GM11168 (cell line): ENCODE results near the gene IL1RAP.

ENCODE experiments used
- in situ Hi-C: fragments of 300-500 bp; cut with MboI; formaldehyde crosslinking; loops from one replicate; pipeline ENCODE4 v1.12.0; 2022; ENCODE audit warnings: low sequenced_read_pairs; ENCODE audit not compliant: unreplicated experiment

IL1RAP gene

DNA sequence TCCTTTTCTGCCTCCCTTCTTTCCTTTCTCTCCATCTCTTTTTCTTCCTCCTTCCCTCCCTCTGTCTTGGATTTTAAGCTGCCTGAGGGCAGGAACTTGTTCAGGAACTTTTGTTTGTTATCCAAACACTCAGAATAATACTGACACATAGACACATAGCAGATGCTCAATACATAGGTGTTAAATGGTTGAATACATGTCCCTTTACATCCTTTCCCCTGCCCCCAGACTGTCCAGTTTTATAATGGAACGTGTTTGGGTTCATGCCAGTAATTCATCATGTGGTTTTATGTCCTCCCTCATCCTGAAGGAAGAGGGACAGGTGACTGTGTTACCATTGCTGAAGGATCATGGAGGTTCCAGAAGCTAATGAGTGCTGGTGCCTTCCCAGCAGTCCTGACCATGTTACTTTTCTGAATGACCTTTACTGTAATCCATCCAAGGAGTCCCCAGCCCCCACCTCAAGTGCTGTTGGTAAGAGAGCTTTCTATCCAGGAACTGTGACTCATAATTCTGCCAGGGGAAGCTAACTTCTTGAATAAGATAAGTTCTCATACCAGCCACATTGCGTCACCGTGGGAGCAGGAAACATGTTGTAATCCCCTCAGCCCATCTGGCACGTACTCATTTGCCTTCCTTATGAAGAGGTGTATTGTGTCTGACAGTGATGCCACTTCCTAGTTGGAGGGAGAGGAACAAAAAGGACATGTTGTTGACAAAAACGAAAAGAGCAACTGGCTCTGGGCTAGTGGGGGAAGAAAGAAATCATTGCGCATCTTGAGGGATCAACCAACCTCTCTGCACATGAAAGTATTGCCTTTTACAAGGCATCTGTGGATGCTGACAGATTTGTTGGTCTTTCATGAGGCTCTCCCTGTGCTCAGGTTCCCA, 52.4 kb downstream of the IL1RAP start:
- in situ Hi-C loops = no loop called here

DNA sequence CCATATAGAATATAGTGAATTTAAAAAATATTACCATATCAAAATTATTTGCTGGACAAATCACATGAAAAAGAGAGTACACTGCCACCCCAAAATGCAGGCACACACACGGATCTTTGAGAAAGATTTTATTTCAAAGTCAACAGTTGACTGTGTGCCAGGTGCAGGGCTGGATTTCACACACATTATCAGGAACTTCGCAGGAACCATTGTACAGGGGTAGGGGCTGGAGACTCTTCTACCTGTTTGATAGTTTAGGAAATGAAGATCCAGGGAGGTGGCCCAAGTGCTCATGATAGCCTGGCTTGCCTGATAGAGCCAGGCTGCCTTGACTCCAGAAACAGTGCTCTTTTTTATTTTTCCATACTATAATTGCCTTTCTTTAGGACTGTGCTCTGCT, 54.2 kb downstream of the IL1RAP start:
- in situ Hi-C loops = no loop called here

DNA sequence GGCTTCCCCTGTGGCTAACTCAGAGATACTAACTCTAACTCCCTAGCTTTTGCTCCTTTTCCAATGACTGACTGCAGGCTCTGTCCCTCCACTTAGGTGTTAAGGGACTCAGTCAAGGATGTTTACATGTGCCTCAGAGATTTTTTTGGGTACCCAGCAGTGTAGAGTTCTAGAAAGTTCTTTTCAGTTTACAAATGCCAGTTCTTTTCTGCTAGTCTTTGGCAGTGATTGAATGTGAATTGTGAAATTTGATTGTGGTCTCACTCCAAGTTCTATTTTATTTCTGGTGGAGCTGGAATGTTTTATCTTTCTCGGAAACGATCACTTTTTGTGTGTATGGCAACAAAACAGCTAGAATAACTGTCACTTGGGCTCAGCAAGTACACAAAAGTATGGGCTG, 60.6 kb downstream of the IL1RAP start:
- in situ Hi-C loops = no loop called here

DNA sequence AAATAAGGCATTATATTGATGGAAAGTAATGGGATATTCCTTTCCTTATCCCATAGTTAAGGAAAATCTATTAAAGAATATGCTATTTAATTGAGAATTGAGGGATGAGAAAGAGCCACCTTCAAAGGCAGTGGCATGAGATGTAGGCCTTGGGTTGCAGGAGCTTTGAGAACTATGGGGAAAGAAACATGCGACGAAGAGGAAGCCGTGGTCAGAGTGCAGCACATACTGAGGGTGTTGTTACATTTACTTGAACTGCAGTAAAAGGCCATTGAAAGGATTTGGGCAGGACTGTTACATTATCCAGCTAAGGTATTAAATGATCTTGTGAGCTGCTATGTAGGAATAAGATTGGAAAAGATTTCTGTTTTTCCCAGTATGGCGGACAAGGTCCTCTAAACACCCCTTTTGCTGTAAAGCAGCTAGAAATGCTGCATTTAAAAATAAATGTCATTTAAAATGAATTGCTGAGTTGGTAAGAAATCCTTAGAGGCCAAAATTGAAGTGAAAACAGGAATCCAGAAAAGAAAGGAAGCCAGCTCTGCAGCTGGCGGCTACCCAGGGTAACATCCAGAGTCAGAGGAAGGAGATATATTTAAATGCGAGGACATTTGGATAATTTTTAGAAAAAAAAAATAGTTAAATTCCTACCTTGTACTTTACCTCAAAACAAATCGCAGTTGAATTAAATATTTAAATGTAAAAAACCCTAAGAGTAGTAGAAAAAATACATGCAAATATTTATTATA, 61.7 kb downstream of the IL1RAP start:
- in situ Hi-C loops = no loop called here

DNA sequence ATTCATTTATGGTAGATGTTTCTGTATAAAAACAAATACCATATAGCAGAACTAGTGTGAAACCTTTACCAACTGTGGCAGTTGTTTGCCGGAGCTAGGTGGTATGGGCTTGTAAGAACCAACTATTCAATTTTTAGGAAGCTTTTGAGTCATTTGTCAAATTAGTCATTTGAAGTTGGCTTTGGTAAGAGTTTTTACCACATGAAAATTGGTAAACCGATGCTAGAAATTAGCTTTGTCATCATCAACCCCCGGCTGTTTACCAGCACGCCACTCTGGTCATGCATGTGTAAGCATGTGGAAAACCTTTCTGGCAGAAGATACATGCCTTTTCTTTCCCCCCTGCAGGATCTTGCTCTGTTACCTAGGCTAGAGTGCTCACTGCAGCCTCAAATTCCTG, 63.3 kb downstream of the IL1RAP start:
- in situ Hi-C loops = no loop called here

DNA sequence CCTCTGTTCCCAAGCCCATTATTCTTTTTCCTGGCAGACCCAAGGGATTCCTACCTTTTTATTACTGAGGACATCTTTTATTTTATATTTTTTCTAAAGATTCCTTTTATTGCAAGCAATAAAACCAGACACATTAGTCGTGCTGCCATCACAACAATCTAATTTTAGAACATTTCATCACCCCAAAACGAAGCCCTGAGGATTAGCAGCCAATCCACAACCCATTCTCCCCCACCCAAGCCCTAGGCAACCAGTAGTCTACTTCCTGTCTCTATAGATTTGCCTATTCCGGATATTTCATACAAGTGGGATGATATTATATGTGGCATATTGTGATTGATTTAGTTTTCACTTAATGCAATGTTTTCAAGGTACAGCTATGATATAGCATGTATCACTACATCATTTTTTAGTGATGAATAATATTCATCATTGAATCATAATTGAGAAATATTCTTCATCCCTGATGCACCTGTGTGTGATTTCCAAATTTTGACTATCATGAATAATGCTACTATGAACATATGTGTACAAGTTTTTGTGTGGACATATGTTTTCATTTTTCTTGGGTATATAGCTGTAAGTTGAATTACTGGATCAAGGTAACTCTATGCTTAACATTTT, 65.7 kb downstream of the IL1RAP start:
- in situ Hi-C loops = no loop called here

DNA sequence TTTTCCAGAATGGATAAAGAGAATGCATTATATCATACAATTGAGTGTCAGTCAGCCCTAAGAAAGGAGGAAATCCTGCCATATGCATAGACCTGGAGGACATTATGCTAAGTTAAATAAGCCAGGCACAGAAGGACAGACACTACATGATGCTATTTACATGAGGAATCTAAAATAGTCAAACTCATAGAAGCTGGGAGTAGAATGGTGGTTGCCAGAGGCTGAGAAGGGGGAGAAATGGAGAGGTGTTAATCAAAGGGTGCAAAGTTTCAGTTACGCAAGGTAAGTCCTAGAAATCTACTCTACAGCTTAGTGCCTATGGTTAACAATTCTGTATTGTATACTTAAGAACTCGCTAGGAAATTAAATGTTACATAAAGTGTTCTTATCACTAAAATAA, 66.5 kb downstream of the IL1RAP start:
- in situ Hi-C loops = no loop called here

DNA sequence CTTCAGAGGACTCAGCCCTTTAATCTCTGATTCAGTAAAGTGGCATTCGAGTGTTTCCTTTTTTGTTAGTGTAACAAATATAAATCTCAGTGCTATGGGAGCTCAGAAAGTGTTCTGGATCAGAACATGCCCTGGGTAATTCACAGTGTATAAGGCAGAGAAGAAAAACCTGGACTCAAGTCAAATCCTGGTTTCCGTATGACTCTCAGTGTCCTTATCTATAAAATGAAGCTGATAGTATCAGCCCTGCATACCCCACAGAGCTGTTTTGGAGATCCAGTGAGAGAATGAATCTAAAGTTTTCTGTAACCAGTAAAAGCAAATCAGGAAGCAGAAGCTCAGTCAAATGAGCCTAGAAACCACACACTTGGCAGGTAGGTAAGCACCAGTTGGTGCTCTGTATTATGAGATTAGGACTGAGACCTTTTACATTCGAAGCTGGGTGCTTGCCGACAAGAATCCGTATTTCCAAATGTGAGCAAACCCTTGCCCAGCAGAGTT, 67.2 kb downstream of the IL1RAP start:
- in situ Hi-C loops = no loop called here

DNA sequence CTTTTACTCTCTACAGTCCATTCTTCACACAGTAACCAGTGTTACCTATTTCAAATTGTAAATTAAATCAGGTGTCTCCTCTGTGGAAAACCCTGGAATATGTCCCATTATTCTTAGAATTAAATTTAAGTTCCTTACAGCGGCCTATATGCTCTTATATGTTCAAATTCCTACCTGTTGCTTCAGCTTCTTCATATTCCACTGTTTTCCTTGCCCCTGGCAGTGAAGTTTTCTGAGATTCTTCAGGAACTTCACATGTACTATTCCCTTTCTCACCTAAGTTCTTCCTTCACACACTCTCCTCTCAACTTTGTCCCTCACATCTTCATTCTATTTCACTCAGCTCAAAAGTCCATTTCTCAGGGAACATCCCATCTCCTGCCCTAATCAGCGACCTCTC, 68.8 kb downstream of the IL1RAP start:
- in situ Hi-C loops = no loop called here

DNA sequence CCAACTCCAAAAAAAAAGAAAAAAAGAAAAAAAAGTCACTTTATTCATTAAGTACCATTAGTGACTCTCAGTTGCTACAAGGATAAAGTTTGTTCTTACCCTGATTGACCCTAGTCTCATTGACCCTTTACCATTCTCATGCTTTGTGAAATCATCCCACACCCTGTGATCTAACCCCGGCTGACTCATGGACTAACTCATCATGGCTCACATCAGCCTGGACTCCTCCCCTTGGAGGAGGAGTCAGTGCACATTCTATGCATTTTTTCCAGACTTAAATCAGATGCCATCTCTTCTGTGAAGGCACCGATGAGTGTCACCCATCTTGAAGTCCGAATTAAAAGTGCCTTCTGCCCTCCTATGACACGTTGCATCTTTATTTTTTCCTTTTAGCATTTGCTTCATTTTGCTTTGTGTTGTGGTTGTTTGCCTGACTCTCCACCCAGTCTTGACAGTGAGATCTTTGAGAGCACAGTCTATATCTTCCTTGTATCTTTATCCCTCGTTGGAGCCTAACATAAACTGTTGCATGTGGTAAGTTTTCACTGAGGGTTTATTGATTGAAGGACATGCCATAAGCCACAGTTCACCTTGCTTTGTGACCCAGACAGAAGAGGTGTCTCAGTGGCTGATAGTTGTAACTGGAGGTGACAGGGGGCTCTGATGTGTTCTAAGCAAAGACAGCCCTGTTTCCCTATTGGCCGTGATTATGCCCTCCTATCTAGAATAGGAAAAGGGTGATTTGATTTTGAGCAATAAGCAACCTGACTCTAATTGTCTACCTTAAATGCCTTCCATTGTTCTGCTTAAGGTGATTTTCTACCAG, 72.1 kb downstream of the IL1RAP start:
- in situ Hi-C loops = no loop called here

DNA sequence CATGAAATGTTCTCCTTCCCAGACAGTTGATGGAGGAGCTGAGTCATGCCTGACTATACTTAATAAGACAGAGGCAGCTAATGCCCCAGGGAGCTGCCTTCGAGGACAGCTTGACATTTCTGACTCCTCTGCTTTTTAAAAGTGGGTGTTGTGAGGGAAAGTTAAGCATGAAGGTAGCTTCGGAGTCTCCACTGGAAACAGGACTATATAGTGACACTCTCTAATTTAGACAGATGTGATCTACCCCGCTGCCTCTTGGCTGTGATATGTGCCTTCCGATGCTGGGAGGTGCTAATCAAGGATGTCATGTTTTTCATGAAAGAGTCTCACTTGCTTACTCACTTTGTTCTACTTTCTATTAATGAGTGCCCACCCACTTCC, 72.7 kb downstream of the IL1RAP start:
- in situ Hi-C loops = no loop called here

DNA sequence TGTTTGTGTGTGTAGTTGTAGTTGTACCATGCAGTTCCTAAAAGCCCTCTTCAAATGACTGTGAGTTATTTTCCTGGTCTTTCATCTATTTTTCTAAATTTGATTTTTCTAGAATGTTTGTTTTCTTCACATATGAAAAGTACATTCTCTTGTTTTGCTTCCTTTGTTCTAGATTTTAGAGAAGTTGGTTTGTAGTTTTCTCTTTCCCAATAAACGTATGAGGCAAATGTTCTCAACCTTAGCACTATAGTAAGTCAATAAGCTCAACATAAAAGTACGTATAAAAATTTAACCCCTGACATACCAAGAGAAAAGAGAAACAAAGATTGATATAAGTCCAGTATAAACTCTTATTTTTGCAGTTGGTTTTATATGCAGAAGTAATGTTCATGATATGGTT, 74.7 kb downstream of the IL1RAP start:
- in situ Hi-C loops = no loop called here

DNA sequence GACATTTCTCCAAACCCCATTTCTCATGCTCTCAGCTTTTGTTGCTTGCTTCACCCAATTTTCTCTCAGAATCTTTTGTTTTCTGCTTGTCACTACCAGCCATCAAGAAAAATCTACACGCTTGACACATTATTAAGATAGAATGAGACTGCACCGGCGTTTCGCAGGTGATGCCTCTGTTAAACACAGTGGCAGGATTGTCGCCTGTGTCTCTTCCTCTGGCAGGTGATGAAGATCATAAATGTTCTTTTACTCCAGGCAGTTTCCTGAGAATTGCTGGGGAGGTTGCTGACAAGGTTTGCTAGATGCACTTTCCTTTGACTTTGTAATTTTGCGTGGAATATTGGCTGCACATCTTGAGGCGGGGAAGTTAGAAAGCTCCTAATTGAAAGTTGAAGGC, 75.4 kb downstream of the IL1RAP start:
- in situ Hi-C loops = no loop called here

DNA sequence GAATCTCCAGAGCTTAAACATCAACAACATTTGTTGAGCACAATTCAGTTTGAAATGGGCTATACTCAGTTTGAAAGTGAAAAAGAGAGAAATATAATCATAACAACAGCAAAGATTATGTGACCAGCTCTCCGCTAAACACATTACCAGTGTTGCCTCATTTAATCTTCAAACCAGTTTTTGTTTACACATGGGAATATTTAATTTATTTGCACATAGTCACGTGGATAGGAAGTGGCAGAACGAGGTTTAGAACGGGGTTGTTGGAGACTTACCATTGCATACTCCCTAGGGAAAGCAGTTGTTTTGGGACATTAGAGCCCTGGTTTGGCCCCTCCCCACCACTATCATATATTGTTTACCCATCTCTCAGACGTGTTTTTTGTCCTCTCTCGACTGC, 77.2 kb downstream of the IL1RAP start:
- in situ Hi-C loops = no loop called here

DNA sequence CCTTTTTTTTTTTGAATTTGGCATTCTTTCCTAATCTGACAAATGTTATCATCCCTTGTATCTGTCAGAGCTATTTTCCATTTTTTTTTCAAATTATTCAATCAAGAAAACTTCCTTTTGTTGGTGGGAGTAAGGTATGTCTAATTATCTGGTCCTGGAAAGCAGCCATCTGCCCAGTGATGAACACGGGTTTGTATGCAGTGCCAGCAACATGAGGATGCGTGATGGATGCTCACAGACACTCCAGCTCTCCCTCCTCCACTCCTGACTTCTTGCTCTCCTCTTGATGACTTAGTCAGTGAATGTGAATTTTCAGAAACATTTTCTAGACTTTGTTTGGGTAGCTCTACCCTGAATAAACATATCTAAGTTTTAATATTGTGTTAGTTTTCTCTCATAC, 79.2 kb downstream of the IL1RAP start:
- in situ Hi-C loops = no loop called here

DNA sequence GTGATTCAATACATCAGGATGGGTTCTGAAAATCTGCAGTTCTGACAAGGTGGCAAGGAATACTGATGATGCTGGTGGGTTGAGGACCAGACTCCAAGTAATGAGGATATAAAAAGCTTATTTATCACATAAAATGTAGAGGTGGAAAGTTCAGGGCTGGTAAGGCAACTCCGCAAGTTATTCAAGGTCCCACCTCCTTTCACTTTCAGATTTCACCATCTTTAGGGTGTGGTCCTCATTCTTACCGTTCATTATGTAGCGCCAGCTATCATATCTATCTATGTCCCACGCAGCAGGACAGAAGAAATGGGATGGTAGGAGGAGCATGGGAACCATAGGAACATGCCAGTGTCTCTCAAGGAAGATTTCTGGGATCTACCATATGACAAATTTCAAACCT, 80.3 kb downstream of the IL1RAP start:
- in situ Hi-C loops = no loop called here

DNA sequence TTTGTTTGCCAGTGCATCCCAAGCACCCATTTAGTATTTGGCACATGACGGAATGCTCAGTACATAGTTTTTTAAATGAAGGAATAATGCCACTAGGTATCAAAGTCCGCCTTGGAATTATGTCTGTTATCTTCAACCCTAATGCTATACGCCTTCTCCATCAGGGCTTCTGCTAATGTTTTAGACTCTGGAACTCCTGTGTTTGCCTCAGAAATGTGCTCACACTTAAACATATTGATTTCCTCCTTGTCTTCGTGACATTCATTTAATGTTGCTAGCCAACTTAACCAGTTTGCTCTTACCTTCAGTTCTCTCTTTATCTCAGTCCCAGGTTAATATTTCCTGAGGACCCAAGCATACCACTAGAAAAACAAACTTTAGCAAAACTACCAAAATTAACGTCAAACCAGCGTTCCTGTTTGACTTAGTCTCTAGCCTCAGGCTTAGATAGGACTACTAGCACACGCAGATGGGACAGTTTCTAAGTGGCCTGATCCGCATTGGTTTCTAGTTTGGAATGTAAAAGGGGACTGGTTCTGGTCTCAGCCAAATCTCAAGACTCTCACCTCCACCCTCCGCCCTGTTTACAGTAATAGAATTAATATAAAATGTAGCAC, 81.4 kb downstream of the IL1RAP start:
- in situ Hi-C loops = no loop called here

DNA sequence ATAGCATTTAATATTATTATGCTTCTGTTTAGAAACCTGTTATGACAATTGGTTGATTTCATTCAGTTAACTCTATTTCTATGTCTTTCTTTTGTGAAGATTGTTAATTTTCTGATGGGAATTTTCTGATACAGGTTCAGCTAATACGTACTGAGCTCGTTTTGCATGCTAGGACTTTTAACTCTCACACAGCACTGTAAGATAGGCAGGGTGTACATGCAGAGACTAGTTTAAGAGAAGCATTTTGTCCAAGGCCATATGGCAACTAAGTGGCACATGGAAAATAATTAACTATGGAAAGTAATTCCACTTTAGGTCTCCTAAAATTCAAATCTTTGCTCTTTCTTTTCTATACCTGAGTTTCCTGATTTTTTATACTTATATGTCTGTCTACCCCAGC, 81.9 kb downstream of the IL1RAP start:
- in situ Hi-C loops = no loop called here

DNA sequence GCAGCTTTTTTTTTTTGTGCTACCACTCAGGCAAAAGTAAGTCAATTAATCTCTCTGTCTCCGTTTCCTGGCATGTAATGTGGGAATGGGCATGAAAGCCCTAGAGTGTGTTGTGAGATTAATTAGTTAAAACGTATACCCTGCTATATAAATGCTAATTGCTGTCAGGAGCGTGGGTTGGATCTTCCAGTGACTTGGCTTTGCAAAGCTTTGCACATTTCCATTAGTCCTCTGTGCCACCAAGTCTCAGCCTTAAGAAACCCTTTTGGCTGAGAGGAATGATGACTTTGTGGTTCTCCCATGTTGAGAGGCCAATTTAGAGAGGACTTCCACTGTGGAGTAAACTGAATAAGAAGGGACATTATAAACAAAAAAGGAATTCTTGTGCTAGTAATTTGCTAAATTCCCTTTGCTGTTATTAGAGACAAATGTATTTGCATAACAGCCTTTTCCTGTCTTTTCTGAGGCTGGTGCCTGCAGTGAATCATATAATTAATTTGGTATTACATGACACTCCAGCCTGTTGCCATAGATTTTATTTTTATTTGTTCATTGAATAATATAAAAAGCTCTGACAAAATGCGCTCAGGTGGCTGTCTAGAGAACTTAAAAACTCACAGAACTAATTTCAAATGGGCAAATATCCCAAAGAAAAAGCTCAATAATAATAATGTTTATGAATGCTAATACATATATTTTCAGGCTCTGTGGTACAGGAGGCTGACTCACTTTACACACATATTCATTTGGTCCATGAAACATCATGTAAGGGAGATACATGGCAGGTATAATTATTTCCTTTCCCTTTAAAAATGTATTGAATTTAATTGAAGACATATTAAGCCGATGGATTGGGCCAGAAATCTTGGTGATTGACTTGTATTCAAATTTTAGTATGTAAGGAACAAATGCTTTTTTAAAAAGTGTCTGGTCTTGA, 82.7 kb downstream of the IL1RAP start:
- in situ Hi-C loops = no loop called here
